MM.1S (cell line): ENCODE data around the gene IPO11.

Experiments used
- EZH2 ChIP-seq: fragments of 300-600 bp; sonication (generic); optimal IDR thresholded peaks from 2 replicates; pipeline ENCODE3; 2017; ENCODE audit warnings: low read depth, mild to moderate bottlenecking, antibody characterized with exemption, low read length, mixed read lengths
- TF ChIP-seq, protein P1 (sequence below): fragments of 300-600 bp; sonication (generic); IDR thresholded peaks from 2 replicates; pipeline ENCODE4 v1.5.1; 2016; ENCODE audit warnings: antibody characterized with exemption, low read length, mixed read lengths

DNA sequence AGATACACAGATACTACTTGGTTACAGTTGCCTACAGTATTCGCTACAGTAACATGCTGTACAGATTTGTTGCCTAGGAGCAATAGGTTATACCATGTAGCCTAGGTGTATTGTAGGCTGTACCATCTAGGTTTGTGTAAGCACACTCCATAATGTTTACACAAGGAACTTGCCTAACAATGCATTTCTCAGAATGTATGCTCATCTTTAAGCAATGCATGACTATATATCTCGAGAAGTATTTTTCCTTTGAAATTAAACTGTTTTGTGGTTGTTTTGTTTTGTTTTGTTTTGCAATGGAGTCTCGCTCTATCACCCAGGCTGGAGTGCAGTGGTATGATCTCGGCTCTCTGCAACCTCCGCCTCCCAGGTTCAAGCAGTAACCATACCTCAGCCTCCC is 191.4 kb downstream of the IPO11 start:
- TF ChIP-seq, protein P1, sequence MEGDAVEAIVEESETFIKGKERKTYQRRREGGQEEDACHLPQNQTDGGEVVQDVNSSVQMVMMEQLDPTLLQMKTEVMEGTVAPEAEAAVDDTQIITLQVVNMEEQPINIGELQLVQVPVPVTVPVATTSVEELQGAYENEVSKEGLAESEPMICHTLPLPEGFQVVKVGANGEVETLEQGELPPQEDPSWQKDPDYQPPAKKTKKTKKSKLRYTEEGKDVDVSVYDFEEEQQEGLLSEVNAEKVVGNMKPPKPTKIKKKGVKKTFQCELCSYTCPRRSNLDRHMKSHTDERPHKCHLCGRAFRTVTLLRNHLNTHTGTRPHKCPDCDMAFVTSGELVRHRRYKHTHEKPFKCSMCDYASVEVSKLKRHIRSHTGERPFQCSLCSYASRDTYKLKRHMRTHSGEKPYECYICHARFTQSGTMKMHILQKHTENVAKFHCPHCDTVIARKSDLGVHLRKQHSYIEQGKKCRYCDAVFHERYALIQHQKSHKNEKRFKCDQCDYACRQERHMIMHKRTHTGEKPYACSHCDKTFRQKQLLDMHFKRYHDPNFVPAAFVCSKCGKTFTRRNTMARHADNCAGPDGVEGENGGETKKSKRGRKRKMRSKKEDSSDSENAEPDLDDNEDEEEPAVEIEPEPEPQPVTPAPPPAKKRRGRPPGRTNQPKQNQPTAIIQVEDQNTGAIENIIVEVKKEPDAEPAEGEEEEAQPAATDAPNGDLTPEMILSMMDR, result no peak
- TF ChIP-seq EZH2, result no peak
